Coronary artery (tissue), 2 donors: Measurements from ENCODE around the gene WAC.
"Not testable (repeated sequence)": the region's sequence is repeated elsewhere in the genome, so short reads cannot be mapped to it uniquely, and the experiment has no call there.

Source experiments
- DNase-seq: peaks from one replicate; pipeline ENCODE4 v3.0.0-alpha.2; 2017; ENCODE audit warnings: low spot score
- H3K27ac ChIP-seq, 2 donors: fragments of 200-600 bp; sonication (generic); one replicate each; pipeline ENCODE4 v1.5.1; 2016 to 2019
- H3K4me3 ChIP-seq: fragments of 200-600 bp; sonication (generic); 2 replicates; pipeline ENCODE4 v1.5.1; 2016; ENCODE audit warnings: mild to moderate bottlenecking, moderate library complexity
- TF ChIP-seq, protein P1 (sequence below): fragments of 200-600 bp; sonication (generic); IDR thresholded peaks from one replicate; pipeline ENCODE4 v1.5.1; 2019; ENCODE audit warnings: antibody characterized with exemption

WAC gene

DNA sequence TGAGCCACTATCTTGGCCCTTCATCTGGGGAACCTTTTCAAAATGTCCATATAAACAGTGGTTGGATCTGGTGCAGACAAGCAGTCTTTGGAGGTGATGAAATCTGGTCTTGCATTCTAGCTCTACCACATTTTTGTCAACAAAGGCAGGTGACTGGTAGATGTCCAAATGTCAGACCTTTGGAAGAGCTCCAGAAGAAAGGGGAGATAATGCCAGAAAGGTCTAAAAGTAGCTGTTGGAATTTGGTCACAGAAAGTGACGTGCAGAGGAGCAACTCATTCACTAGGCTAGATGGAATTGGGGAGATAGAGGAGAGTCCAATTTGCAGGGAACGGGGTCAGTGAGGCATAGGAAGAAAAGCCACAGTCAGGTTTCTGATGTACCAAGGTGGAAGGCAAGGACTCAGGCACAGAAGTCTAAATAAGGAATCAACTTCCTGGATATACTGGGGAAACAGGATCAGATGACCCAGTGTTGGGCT is 36.4 kb upstream of the WAC start:
- no peak for DNase-seq
- TF ChIP-seq, protein P1, sequence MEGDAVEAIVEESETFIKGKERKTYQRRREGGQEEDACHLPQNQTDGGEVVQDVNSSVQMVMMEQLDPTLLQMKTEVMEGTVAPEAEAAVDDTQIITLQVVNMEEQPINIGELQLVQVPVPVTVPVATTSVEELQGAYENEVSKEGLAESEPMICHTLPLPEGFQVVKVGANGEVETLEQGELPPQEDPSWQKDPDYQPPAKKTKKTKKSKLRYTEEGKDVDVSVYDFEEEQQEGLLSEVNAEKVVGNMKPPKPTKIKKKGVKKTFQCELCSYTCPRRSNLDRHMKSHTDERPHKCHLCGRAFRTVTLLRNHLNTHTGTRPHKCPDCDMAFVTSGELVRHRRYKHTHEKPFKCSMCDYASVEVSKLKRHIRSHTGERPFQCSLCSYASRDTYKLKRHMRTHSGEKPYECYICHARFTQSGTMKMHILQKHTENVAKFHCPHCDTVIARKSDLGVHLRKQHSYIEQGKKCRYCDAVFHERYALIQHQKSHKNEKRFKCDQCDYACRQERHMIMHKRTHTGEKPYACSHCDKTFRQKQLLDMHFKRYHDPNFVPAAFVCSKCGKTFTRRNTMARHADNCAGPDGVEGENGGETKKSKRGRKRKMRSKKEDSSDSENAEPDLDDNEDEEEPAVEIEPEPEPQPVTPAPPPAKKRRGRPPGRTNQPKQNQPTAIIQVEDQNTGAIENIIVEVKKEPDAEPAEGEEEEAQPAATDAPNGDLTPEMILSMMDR, result no peak
- H3K4me3 ChIP-seq, result no peak overlapping the region
- no peak overlapping the region for H3K27ac ChIP-seq

DNA sequence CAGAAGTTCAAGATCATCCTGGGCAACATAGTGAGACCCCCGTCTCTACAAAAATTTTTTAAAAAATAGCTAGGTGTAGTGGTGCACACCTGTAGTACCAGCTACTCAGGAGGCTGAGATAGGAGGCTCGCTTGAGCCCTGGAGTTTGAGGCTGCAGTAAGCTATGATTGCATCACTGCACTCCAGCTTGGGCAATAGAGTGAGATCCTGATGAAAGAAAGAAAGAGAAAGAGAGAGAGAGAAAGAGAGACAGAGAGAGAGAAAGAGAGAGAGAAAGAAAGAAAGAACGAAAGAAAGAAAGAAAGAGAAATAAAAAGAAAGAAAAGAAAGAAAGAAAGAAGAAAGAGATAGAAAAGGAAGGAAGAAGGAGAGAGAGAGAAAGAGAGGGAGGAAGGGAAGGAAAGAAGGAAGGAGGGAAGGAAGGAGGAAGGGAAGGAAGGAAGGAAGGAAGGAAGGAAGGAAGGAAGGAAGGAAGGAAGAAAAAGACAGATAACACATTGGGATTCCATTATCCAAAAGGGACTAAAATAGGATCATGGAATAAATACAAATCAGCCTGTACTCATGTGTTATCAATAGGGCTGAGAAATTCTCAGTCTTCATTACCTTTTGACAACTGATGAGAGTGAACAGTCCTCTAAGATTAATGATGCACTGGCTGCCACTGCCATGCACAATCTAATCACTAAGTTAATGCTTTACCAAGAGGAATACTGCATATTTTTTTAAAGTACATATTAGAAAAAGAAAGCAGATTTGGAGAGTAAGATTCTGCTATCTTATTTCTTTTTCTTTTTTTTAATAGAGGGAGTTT is 35.4 kb upstream of the WAC start:
- TF ChIP-seq, protein P1, result no peak
- Histone ChIP-seq H3K27ac (no peak overlapping the region), H3K4me3 (no peak overlapping the region)
- DNase-seq, result no peak

DNA sequence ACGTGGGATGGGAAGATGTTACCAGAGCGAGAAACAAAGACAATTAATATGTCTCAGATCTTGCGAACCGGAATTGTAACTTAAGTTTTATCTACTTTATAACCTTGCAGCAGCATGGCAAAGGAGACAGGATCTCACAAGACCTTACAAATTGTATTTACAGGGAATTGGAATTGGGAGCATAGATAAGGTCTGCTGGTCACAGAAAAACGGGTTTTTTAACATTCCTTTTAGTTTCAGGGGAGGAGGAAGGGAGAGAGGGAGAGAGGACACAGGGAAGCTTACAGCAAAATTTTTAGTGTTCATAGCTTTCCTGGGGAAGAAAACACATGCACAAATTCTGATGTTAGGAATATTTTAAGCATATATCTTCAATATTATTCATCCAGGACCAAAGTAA is 32.7 kb upstream of the WAC start:
- H3K4me3 ChIP-seq, DNase-seq, H3K27ac ChIP-seq: not testable (repeated sequence)

DNA sequence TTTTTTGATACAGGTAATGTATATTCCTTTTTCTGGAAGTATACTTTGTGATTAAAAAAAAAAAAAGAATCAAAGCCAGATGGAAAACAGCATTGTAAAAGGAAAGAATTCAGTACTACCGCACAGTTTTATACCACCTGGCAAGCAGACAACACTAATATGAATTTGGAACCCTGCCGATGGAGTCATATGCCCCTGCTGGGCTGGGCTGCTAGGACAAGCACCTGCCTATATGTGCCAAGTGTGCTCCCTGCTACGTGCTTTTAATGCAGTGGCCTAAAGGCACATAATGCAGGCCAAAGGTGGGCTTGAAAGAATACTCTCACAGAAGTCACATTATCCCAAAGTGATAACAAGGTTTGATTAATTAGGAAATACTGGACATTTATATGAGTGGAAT is 29.8 kb upstream of the WAC start:
- TF ChIP-seq, protein P1, result no peak
- Histone ChIP-seq H3K27ac (no peak overlapping the region), H3K4me3 (no peak overlapping the region)
- DNase-seq, result no peak

DNA sequence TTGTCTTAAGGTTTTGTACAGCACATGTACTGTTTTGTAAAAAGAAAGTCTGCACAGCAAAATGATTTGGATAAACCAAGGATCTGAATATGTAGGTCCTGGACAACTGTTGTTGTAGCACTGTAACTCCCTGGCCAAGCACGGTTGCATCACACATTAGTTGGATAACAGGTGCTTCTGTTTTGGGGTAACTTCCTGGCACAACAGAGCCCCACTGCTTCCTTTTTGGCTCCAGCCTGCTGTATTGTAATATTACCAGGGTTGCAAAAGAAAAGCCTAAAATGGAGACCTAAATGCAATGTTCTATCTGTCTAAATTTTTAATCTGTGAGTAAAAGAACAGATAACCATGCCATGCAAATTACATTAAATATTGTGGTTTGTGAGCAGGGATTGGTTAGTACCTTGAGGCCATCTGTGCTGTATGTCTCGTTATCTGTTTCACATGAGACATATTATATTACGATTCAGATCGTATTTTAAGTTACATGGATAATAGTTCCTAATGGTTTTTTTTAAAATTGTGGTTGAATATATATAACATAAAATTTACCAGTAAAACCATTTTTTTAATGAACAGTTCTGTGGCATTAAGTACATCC is 27.5 kb upstream of the WAC start:
- Histone ChIP-seq H3K27ac (no peak overlapping the region), H3K4me3 (no peak overlapping the region)
- TF ChIP-seq, protein P1, result no peak
- no peak for DNase-seq

DNA sequence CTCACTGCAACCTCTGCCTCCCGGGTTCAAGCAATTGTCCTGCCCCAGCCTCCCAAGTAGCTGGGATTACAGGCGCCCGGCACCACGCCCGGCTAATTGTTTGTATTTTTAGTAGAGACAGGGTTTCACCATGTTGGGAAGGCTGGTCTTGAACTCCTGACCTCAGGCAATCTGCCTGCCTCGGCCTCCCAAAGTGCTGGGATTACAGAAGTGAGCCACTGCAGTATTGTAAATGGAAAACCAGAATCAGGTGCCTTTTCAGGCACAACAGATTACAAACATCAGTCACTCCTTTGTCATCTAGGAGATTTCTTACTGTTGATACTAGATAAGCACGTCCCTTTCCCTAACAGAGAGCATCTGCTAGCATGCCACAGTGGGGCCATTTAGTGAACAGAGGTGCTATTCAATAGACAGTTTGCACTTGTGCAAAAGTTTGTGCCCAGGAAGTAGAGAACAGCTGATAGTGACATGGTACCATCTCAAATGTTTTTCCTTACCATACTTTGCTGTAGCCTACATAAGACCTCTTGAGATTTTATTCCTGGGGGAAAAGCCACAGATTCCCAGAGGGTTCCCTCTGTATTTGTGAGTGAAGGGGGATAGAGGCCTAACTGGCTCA is 24.5 kb upstream of the WAC start:
- no peak overlapping the region for H3K27ac ChIP-seq
- TF ChIP-seq, protein P1, result no peak
- no peak for DNase-seq
- no peak overlapping the region for H3K4me3 ChIP-seq

DNA sequence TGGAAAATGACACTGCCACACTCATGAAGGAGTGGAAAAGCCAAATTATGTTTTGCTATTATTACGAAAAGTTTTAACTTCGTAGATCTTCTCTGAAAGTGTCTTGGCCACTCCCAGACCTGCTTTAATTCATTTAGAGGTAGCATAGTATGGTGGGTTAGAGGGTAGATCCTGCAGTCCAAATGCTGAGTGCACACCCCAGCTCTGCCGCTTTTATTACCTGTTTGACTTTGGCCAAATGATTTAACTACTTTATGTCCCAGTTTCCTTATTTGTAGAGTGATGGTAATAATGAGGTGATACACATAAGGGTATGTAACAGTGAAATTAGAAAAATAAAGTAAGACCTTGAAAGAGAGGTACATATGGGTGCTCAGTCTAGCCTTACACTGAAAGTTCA is 23.6 kb upstream of the WAC start:
- TF ChIP-seq, protein P1, result no peak
- no peak for DNase-seq
- Histone ChIP-seq H3K4me3 (no peak overlapping the region), H3K27ac (no peak overlapping the region)
